ENCODE measurements around the gene KCTD21.
A peak's percentile ranks its signal among the peaks of the same experiment; 100 is the strongest.

KCTD21 gene

GRCh38 chr11:78138694-78139421, 49.6 kb downstream of the KCTD21 start:
- ATAC-seq, result peak; percentile 29 to 30

DNA sequence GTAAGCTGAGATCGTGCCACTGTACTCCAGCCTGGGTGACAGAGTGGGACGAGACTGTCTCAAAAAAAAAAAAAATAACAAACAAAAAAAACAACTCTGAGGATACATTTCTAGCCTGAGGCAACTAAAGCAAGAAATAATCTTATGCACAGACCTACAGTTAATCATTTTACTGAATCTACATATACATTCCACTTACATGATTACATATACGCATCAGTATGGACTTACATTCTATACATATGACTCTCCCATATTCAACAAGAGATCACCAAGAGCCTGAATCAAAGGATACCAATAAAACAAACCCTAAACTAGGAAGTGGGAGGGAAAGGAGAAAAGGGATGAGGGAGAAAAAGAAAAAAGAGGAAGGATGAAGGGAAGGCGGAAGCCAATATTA, 50.1 kb downstream of the KCTD21 start:
- no peak for ATAC-seq

GRCh38 chr11:78132475-78132874, 56.0 kb downstream of the KCTD21 start:
- ATAC-seq, result no peak

DNA sequence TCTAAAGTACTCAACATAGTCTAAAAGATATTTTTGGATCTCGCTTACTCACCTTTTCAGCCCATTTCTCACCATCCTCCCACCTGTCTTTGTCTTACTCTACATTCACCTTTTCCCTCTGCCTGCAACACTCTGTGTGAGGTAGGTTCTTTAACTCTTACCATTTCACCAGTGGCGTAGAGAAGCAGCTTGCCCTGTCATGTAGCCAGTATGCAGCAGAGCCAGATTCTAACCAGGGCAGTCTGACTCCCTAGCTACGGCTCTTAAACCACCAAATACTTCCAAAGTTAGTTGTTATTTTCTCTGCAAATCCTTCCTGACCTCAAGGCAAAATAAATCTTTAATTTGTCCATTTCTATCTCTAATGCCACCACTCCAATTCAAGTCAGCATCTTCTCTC, 56.5 kb downstream of the KCTD21 start:
- no peak for ATAC-seq

DNA sequence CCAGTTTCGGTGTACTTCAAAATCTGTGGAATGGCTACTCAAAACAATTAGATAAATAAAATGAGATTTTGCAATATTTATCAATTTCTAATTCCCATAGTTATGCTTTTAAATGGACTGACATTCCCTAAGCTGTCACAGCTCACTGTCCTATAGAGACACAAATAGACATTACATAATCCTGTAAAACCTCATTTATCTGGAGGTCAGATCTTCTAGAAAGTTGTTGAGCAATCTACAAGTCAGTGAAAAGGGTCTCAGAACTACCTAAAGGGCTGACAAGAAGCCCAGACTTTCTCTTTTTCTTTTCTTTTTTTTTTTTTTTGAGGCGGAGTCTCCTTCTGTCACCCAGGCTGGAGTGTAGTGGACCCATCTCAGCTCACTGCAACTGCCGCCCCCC, 61.0 kb downstream of the KCTD21 start:
- ATAC-seq, result no peak

Measured in activated CD4-positive, CD25-positive, alpha-beta regulatory T cell treated with anti-CD3 and anti-CD28 coated beads, Interleukin-2, amount 50 U/mL, for 24 hours (primary cell).